Activated naive CD8-positive, alpha-beta T cell treated with anti-CD3 and anti-CD28 coated beads for 36 hours (primary cell): ENCODE data around the gene LGALS7B. TPM values are rescaled to one million over a fixed set of nuclear protein-coding genes. Genes with fewer than 3 reads are reported as not detected.

Source experiments
- DNase-seq: peaks from one replicate; pipeline ENCODE4 v3.0.0; 2021
- H3K27ac Mint-ChIP-seq: one replicate; pipeline ENCODE4 v1.8.0; 2022; ENCODE audit warnings: mild to moderate bottlenecking, moderate library complexity, mixed read lengths
- H3K27me3 Mint-ChIP-seq: one replicate; pipeline ENCODE4 v1.8.0; 2022; ENCODE audit warnings: mild to moderate bottlenecking, mixed read lengths
- H3K36me3 Mint-ChIP-seq: one replicate; pipeline ENCODE4 v1.8.0; 2021; ENCODE audit warnings: mild to moderate bottlenecking, mixed read lengths
- H3K4me1 Mint-ChIP-seq: one replicate; pipeline ENCODE4 v1.8.0; 2021; ENCODE audit warnings: mixed read lengths
- H3K4me3 Mint-ChIP-seq: one replicate; pipeline ENCODE4 v1.8.0; 2022; ENCODE audit warnings: mild to moderate bottlenecking, moderate library complexity, mixed read lengths
- H3K9me3 Mint-ChIP-seq: one replicate; pipeline ENCODE4 v1.8.0; 2022; ENCODE audit warnings: mixed read lengths
- total RNA-seq, 2 experiments: library from RNA; stranded (reverse); gene quantifications; one replicate each; pipeline ENCODE4 v1.2.3, GENCODE V29; 2021

The LGALS7B gene
- total RNA-seq, 2 experiments from 2014 or later: not detected

GRCh38 chr19:38837656-38838121, 48.7 kb downstream of the LGALS7B start:
- Mint-ChIP-seq H3K9me3 (no peaks in the 10 kb centered on the region), H3K4me1 (peaks cover 46% of the 10 kb centered on the region), H3K36me3 (peaks cover 54% of the 10 kb centered on the region), H3K27me3 (no peaks in the 10 kb centered on the region), H3K4me3 (no peak overlapping the region), H3K27ac (peak overlapping the region; percentile 29)
- DNase-seq: no peak

- H3K4me3 Mint-ChIP-seq: peak overlapping the region; percentile 5
- DNase-seq: peak; percentile 61
- H3K36me3 Mint-ChIP-seq: peaks cover 61% of the 10 kb centered on the region
Measured at GRCh38 chr19:38838208-38838985, 49.4 kb downstream of the LGALS7B start.

GRCh38 chr19:38838986-38839761, 50.2 kb downstream of the LGALS7B start:
- H3K27ac Mint-ChIP-seq: peak overlapping the region; percentile 89
- H3K9me3 Mint-ChIP-seq: no peaks in the 10 kb centered on the region
- no peak for DNase-seq
- peaks cover 69% of the 10 kb centered on the region for H3K36me3 Mint-ChIP-seq
- peak overlapping the region; percentile 5 for H3K4me3 Mint-ChIP-seq
- H3K27me3 Mint-ChIP-seq: no peaks in the 10 kb centered on the region
- H3K4me1 Mint-ChIP-seq: peaks cover 61% of the 10 kb centered on the region

More at GRCh38 chr19:38838208-38838985, 49.4 kb downstream of the LGALS7B start:
- H3K27ac Mint-ChIP-seq: peak overlapping the region; percentile 89
- peaks cover 53% of the 10 kb centered on the region for H3K4me1 Mint-ChIP-seq
- no peaks in the 10 kb centered on the region for H3K9me3 Mint-ChIP-seq
- H3K27me3 Mint-ChIP-seq: no peaks in the 10 kb centered on the region

- H3K27ac Mint-ChIP-seq: peak overlapping the region; percentile 78
- DNase-seq: no peak
- H3K4me3 Mint-ChIP-seq: peak overlapping the region; percentile 46
- peaks cover 74% of the 10 kb centered on the region for H3K36me3 Mint-ChIP-seq
- H3K9me3 Mint-ChIP-seq: no peaks in the 10 kb centered on the region
- peaks cover 66% of the 10 kb centered on the region for H3K4me1 Mint-ChIP-seq
- H3K27me3 Mint-ChIP-seq: no peaks in the 10 kb centered on the region
Measured at GRCh38 chr19:38839816-38840582, 51.0 kb downstream of the LGALS7B start.

- Mint-ChIP-seq H3K4me1 (peaks cover 71% of the 10 kb centered on the region), H3K36me3 (peaks cover 77% of the 10 kb centered on the region), H3K27me3 (no peaks in the 10 kb centered on the region), H3K4me3 (no peak overlapping the region), H3K27ac (peak overlapping the region; percentile 91), H3K9me3 (no peaks in the 10 kb centered on the region)
- DNase-seq: no peak
Measured at GRCh38 chr19:38840583-38840968, 51.6 kb downstream of the LGALS7B start.

Other genes starting within 250 kb of the LGALS7B start
- 100 to 1,000 TPM; 169 TPM for gene MAP4K1, start 171.2 kb upstream of the LGALS7B start, total RNA-seq
- gene EIF3K, start 170.0 kb upstream of the LGALS7B start, total RNA-seq: 100 to 1,000 TPM; 312 to 321 TPM
- gene ACTN4, start 141.6 kb upstream of the LGALS7B start, total RNA-seq: 100 to 1,000 TPM; 160 to 171 TPM
- gene CAPN12, start 44.7 kb upstream of the LGALS7B start, total RNA-seq: 1 to 10 TPM; 3.8 to 3.9 TPM
- gene LGALS7, start 15.7 kb upstream of the LGALS7B start, total RNA-seq: not detected
- gene LGALS4, start 23.7 kb downstream of the LGALS7B start, total RNA-seq: under 1 TPM; 0.33 to 0.56 TPM
- 100 to 1,000 TPM; 103 to 107 TPM for gene ECH1, start 42.6 kb downstream of the LGALS7B start, total RNA-seq
- 100 to 1,000 TPM; 723 to 728 TPM for gene HNRNPL, start 60.8 kb downstream of the LGALS7B start, total RNA-seq
- 10 to 100 TPM; 74.0 to 75.0 TPM for gene RINL, start 89.1 kb downstream of the LGALS7B start, total RNA-seq
- 10 to 100 TPM; 19.4 to 21.2 TPM for gene SIRT2, start 110.4 kb downstream of the LGALS7B start, total RNA-seq
- 10 to 100 TPM; 85.7 to 86.2 TPM for gene NFKBIB, start 110.8 kb downstream of the LGALS7B start, total RNA-seq
- gene CCER2, start 123.0 kb downstream of the LGALS7B start, total RNA-seq: 1 to 10 TPM in 1 of 2 experiments, under 1 TPM in 1; 0.96 to 1.5 TPM
- gene SARS2, start 141.6 kb downstream of the LGALS7B start, total RNA-seq: 10 to 100 TPM; 39.8 to 43.2 TPM
- 100 to 1,000 TPM; 114 to 124 TPM for gene MRPS12, start 141.7 kb downstream of the LGALS7B start, total RNA-seq
- not detected for gene FBXO17, start 186.5 kb downstream of the LGALS7B start, total RNA-seq
- 1 to 10 TPM; 1.3 to 1.7 TPM for gene FBXO27, start 243.3 kb downstream of the LGALS7B start, total RNA-seq